Measurements from ENCODE around the gene USP2. TPM values are rescaled to one million over a fixed set of nuclear protein-coding genes. Genes with fewer than 3 reads are reported as not detected.

USP2 gene
- total RNA-seq, 1 experiment from 2014 or later: 0.51 TPM

DNA sequence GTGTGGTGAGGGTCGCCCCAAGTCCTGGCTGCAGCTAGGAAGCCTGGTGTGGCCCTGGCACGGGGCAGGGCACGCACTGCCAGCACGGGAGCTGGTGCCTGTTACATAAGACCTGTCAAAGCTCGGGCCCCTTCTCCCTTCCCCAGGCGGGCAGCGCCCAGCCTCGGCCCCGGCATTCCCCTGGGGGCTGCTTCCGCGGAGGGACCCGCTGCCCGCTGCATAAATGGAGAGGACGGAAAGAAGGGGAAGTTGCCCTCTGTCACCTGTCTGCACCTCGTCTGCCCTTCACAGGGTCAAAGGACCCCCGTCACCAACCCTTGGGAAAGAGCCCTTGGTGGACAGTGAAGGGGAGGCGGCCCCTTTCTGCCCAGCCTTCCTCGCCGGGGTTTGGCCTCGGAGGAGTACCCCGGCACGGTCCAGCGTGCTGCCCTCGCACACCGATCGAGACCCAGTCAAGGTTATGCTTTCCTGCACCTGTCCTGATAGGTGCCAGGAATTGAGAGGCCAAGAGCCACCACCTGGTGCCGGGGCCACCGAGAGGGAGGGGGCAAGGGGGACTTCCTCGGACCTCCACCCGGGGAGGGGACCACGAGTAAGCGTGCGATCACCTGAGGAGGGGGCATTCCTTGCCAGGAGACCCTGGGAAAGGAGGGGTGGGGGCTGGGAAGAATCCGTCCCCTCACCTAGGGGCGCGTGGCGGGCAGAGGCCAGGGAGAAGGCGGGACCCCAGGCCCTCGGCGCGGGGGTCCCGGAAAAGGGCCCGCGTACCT is 18.2 kb downstream of the USP2 start:
- no peak for DNase-seq (ENCODE audit: low read depth)

- no peak for DNase-seq (ENCODE audit: low read depth)
Observed at GRCh38 chr11:119362741-119363080, 18.8 kb downstream of the USP2 start.

DNA sequence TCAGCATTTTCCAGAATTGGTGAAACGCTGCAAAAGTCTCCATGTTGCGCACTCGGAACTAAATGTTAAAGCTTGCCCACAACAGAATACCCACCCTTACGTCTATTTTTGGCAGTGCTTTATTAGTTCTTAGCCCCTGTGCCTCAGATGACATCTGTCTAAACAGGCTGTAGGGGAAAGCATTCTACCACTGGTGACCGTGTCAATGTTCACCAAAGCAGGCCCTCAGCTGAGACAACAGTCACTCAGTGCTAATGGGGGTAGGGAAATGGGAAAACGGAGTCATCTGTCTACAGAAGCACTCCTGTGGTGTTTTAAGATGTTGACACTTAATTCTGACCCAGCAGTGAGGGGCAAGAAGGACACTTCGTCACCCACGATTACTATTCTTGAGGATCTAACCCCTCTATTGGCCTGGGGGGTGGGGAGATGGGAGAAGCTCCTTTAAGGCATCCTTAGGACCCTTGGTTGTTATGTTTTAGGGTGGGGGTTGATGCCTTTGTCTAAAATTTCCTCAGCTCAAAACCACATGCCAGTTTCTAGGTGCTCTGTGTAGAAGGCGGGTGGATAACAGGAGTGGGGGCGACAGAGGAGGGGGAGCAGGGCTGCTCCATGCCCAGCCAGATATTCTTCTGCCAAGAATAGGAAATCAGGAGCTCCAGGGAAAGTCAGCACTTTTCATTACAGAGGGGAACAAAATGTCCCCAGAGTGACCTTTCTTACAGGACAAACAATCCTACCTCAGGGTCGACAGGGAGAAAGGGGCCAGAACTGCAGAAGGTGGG is 19.4 kb downstream of the USP2 start:
- DNase-seq (ENCODE audit: low read depth): no peak

GRCh38 chr11:119361056-119361787 is 20.3 kb downstream of the USP2 start:
- peak; percentile 82 for DNase-seq (ENCODE audit: low read depth)

GRCh38 chr11:119359365-119360214 is 21.9 kb downstream of the USP2 start:
- DNase-seq (ENCODE audit: low read depth): no peak

DNA sequence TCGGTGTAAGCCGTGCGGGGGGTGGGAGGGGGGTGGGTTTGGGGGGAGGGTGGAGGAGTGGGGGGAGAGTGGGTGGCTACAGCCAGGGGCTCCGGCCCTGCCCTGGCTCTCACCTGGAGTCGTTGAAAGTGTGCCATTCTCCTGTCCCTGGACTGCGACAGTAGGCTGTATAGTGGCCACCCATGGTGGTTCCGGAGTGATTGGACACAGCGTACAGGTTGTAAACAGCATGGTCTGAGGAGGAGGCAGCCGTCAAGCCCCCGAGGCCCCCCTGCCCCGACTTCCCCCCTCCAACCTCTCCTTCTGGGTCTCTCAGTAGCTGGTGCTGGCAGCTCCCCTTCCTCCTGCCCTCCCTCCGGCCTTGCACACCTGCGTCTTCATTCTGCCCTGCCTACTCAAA is 24.4 kb downstream of the USP2 start:
- no peak for DNase-seq (ENCODE audit: low read depth)

- DNase-seq (ENCODE audit: low read depth): peak; percentile 87
Observed at GRCh38 chr11:119356349-119357031, 25.0 kb downstream of the USP2 start.

GRCh38 chr11:119355091-119355843 is 26.2 kb downstream of the USP2 start:
- no peak for DNase-seq (ENCODE audit: low read depth)

- no peak for DNase-seq (ENCODE audit: low read depth)
Observed at GRCh38 chr11:119352857-119353260, 28.6 kb downstream of the USP2 start.

GRCh38 chr11:119351232-119351631 is 30.3 kb downstream of the USP2 start:
- no peak for DNase-seq (ENCODE audit: low read depth)

- DNase-seq (ENCODE audit: low read depth): no peak
Observed at GRCh38 chr11:119350302-119350701, 31.2 kb downstream of the USP2 start.

GRCh38 chr11:119347940-119348605 is 33.4 kb downstream of the USP2 start:
- DNase-seq (ENCODE audit: low read depth): no peak

DNA sequence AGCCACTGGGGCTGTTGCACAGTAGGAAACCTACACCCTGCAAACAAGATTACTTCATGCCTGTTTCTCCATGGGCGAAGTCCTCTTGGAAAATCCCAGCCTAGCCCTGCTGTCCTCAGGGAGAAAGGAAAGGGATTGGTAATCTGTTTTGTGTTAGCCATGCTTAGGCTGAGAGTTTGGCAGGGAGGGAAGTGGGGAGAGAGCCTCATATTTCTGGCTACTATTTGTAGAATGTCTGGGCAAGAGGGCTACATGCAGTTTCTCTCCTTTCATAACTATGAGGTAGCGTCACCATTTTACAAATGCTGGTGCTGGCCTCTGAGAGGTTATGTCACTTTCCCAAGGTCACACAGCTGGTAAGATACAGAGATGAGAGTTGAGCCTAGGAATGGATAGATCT is 34.2 kb downstream of the USP2 start:
- no peak for DNase-seq (ENCODE audit: low read depth)

DNA sequence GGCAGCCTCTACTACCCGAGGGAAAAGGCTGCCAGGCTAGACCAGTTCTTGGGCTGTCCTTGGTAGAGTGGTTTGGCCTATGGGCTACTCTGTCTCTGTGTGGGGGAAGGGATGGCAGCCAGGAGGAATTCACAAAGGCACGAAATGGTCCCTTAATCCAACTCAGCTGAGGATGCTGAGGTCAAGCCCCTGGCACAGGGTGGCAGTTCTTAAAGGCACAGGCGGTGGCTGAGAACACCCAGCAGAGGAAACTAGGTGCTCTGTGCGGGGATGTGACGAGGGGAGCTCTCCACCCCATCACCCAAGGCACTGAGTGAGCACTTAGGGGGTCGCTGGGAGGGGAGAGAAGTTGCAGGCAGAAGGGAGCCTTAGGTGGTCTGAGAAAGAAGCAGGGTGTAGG is 34.9 kb downstream of the USP2 start, which contains the start of gene MFRP:
TSS of gene MFRP (minus strand) at position 101 of the 400 bp plus-strand sequence. CDS start 192 bp downstream, outside the sequence.
- DNase-seq (ENCODE audit: low read depth): no peak

DNA sequence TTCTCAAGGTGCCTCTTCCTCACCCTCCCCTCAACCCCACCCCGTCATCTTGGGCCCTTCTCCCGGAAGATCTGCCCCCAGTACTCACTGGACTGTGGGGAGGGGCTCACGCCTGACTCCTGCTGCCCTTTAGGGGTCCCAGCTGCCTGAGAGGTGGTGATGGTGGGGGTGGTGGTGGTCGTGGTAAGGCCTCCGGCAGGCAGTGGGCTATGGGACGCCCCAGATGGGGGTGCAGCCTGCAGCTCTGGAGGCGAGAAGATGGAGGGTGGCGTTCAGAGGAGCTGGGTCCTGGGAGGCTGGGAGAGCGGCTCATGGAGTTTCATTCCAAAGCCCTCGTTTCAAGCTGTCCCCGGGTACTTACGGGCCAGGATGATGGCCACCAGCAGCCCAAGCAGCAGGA is 35.8 kb downstream of the USP2 start:
- DNase-seq (ENCODE audit: low read depth): no peak

DNA sequence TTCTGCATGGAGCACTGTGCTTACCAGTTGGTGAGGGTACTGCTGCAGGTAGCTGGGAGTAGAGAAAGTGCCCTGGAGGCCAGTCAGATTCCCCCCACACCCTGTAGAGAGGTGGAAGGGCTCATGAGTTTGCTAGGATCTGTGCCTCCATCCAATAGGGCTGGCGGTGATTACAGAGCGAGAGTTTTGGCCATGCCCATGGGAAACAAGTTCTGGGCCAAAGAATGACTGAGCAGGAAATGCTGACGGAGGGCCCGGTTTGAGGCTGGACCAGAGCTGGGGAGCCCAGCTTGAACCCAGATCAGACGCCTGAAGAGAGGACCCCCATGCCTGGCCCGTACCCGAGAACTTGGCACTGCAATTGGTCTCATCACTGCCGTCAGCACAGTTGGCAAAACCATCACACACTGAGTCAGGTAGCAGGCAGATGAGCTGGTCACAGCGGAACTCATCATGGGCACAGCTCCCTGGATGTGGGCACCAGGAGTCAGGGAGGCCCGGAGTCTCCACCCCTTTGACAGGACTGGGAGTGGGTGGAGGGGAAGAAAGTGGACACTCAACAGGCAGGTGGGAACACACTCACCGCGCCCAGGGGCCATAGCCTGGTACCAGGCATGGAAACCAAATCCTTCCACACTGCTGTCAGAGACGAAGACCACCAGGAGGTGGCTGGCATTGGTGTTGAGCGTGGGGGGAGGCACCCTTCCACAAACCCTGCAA is 37.0 kb downstream of the USP2 start:
- no peak for DNase-seq (ENCODE audit: low read depth)

GRCh38 chr11:119343726-119344125 is 37.8 kb downstream of the USP2 start:
- no peak for DNase-seq (ENCODE audit: low read depth)

- no peak for DNase-seq (ENCODE audit: low read depth)
Observed at GRCh38 chr11:119342362-119343130, 38.9 kb downstream of the USP2 start.
